H54 (cell line): ENCODE results near the gene SMARCA1.

Experiments used
- DNase-seq: peaks from one replicate; pipeline ENCODE4 v3.0.0; 2011; ENCODE audit warnings: low spot score, mixed read lengths; ENCODE audit not compliant: insufficient read length
- FAIRE-seq: peaks from 3 replicates; lab custom pipeline; 2011; peaks lifted over from hg19 to GRCh38; lab: Jason Lieb, UNC
- POLR2A ChIP-seq: IDR thresholded peaks from 2 replicates; pipeline ENCODE4 v1.6.1; 2011; ENCODE audit warnings: low read depth, mild to moderate bottlenecking, low read length

The SMARCA1 gene

DNA sequence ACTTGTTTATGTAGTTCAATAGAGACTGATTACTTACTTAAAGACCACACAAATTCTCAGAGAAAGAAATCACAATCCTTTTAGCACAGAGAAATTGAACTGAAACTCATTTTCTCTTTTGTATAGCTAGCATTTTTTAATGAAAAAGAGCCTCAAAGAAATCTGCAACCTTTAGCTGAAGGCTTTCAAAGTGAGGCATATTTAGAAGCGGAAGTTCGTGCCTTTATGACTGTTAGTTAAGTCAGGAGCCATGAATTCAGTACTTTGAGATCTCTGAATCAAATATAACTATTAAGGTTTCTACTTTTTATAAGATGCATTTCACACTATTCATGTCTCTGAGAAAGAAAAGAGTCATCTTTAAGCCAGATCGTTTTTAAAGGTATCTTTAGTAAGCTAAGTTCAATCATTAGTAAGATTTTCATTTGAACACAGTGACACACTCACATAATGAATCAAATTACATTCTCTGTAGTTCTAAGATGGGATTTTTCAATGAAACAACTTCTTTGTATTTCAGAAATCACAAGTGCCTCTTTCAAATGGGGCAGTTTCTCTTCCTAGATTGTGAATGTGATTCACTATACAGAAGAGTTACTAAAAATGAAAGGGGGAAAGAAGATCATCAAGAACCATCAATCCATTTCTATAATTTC is 61.4 kb downstream of the SMARCA1 start:
- DNase-seq = no peak
- no peak for TF ChIP-seq POLR2A
- no peak for FAIRE-seq

DNA sequence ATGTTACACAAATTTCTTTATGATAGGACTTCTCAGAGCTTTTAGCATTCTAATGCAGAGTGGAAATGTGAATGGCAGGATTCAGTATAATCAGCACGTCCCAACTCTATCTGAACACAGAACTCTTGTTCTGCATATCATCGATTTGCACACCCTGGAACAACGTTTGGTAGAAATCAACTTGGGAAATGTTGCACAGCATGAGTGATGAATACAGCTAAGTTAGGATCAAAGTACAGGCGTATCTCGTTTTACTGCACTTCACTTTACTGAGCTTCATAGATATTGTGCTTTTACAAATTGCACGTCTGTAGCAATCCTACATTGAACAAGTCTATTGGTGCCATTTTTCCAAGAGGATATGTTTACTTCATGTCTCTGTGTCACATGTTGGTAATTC is 70.8 kb downstream of the SMARCA1 start:
- no peak for TF ChIP-seq POLR2A
- DNase-seq (no peak), FAIRE-seq (no peak)

DNA sequence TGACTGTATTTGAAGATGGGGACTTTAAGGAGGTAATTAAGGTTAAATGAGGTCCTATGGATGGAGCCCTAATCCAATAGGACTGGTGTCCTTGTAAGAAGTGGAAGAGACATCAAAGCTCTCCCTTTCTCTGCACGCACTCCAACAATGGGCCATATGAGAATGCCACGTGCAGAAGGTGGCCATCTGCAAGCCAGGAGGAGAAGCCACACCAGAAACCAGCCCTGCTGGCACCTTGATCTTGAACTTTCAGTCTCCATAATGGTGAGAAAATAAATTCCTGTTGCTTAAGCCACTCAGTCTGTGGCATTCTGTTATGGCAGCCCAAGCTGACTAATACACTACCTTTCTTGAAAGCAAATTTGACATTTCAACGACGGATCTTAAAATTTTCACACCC is 73.2 kb downstream of the SMARCA1 start:
- TF ChIP-seq POLR2A = no peak
- DNase-seq = no peak
- no peak for FAIRE-seq

DNA sequence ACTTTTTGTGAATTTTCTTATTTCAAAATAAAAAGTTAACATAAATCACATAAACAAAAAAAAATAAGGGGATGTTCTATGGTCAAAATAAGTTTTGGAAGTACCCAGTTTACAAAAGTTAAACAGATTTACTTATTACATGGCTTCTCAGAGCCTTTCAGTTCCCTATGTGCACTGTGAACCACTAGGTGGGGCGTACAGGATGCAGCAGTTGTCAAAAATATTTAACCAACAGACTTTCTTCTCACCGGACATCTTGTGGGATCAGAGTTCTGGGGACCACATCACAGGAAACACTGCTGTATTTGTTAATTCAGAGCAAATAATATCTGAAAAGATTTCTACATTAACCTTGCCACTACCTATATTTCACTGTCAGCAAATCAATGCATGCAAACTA is 74.1 kb downstream of the SMARCA1 start:
- FAIRE-seq = no peak
- no peak for DNase-seq
- TF ChIP-seq POLR2A = no peak

DNA sequence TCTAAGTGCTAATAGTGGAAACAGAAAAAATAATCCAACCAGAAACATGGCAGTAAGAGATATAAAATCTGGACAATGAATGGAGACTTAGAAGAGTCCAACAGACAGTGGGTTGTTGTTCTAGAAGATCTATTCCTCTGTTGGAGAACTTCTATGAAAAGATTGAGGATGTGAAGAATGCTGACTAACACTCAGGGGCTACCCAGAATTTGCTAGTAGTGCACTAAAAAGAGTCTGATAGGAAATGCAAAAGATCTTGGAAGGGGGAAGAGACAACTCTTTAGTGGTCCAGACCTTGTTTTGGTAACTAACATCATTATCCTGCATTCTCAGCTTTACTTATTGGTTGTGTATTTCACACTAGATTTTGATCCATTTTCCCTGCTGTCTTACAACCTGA is 77.9 kb downstream of the SMARCA1 start:
- no peak for TF ChIP-seq POLR2A
- no peak for FAIRE-seq

DNA sequence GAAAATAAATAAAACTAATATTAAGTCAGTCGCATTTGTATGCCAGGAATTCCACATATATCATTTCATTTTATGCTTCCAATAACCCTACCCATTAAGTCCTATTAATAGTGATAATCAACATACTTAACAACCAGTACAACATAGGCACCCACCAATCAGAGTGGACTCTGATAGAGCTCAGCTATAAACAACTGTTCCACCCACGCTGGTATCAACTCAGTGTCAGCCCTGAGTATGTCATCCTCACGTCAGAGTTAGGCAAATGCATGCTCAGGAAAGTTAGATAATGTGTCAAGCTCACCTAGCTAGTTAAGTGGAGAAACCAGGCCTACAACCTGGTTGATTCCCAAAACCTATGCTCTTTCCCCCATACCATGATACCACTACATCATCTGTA is 89.3 kb downstream of the SMARCA1 start:
- FAIRE-seq (no peak), DNase-seq (no peak)
- no peak for TF ChIP-seq POLR2A

More for the DNA sequence above, 77.9 kb downstream of the SMARCA1 start:
- no peak for DNase-seq

DNA sequence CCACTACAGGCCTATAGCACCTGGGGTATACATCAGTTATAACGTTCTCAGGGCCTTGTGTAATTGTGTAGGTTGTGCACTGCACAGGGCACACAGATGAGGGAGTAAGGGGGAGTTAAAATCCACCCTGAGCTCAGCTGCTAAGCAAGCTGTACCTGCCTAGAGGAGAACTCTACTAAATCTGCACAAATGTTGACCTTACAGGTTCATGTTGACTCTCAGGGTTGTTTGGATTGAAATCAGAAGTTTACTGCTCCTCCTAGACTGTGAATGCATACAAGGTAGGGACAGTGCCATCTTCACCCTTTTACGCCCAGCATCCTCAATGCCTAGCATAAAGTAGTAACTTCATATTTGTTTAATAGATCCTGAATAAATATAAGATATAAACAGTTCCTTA is 89.8 kb downstream of the SMARCA1 start:
- DNase-seq = no peak
- no peak for FAIRE-seq
- TF ChIP-seq POLR2A = no peak

DNA sequence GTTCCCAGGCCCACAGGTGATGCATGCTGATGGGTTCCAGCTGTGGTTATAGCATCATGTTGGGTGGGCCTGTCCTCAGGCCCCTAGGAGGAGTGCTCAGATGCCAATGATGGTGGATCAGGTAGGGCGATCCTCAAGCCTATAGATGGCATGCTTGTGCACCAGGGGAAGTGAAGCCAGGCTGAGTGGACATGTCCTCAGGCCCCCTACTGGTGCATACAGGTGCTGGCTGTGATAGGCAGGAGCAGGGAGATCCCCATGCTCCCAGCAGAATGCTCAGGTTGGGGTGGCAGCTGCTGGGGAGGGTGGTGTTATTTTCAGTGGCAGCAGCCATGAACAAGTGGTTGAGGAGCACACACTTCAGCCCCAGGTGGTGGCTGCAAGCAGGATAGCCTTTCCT is 96.0 kb downstream of the SMARCA1 start:
- TF ChIP-seq POLR2A = no peak
- no peak for FAIRE-seq
- DNase-seq = no peak

DNA sequence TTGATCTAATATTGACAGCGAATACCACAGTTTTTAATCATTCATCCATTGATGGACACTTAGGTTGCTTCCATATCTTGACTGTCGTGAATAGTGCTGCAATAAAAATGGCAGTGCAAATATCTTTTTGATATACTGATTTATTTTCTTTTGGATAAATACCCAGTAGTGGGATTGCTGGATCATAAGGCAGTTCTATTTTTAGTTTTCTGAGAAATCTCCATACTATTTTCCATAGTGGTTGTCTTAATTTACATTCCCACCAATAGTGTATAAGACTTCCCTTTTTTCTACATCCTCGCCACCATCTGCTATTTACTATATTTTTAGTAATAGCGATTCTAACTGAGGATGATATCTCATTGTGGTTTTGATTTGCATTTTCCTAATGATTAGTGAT is 100.1 kb downstream of the SMARCA1 start:
- FAIRE-seq (no peak), DNase-seq (no peak)
- no peak for TF ChIP-seq POLR2A

DNA sequence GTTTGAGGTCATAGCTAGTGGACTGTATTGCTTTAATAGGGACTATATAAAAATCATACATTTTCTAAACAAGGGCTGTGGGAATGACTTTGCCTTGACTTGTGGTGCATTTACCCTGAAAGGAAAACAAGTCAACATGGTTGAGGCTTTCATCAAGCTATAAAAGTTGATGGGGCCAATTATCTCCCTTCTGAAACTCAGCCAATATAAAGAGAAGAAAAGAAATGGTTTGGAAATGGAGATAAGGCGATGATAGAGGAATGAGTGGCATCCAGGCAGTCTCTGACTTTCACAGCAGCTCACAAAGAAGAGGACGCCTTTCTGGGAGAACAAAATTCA is 118.7 kb downstream of the SMARCA1 start:
- TF ChIP-seq POLR2A = no peak
- FAIRE-seq = no peak
- no peak for DNase-seq

DNA sequence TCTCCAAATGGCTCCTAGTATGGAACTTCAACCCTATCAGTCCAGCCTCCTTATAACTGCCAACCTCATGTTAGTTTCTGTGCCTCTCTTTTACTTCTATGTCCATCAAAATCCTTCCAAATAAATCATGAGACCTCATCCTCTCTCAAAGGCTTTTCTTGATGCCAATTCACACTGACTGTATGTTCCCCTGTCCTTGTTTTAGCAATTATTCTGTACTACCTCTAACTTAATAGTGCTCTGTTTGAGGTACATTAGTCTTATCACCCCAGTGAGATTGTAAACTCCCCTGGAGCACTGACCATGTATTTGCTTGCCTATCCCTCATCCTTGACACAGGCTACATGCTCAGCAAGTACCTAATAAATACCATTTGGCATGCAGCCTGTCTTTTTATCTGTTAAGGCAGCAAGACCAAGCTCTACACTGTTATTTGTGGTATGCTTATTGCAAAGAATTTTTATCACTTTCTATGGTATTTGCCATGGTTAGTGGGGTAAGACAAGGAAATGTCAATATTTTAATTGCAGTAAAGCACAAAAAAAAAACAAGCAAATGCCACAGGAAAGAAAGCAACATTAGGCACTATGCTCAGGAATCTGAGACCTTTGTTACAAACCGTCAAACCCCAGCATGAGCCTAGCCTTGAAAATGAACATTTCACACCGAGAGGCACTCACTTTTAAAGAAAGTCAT is 119.2 kb downstream of the SMARCA1 start:
- no peak for FAIRE-seq
- no peak for DNase-seq
- no peak for TF ChIP-seq POLR2A
